Effector memory CD8-positive, alpha-beta T cell (primary cell): Measurements from ENCODE around the gene AGMO.

Experiments
- ATAC-seq: fragments of 150-1000 bp; cut with Tn5 transposase; replicated peaks from 2 replicates; pipeline ENCODE4 v1.10.0; 2021; ENCODE audit warnings: mild to moderate bottlenecking, moderate library complexity
- DNase-seq, 3 experiments: peaks; one replicate each; pipeline ENCODE4 v3.0.0; 2021
- H3K27ac Mint-ChIP-seq, 2 donors: one replicate each; pipeline ENCODE4 v1.8.0; 2022; ENCODE audit warnings: mild to moderate bottlenecking in 2 of 2, mixed read lengths in 2 of 2, moderate library complexity in 2 of 2
- H3K27me3 Mint-ChIP-seq, 2 donors: one replicate each; pipeline ENCODE4 v1.8.0; 2022; ENCODE audit warnings: mixed read lengths in 2 of 2
- H3K36me3 Mint-ChIP-seq: one replicate; pipeline ENCODE4 v1.8.0; 2022; ENCODE audit warnings: mild to moderate bottlenecking, moderate library complexity, mixed read lengths; ENCODE audit not compliant: insufficient read depth
- H3K4me1 Mint-ChIP-seq, 2 donors: one replicate each; pipeline ENCODE4 v1.8.0; 2022; ENCODE audit warnings: low read depth in 2 of 2, mixed read lengths in 2 of 2
- H3K4me3 Mint-ChIP-seq, 2 donors: one replicate each; pipeline ENCODE4 v1.8.0; 2022; ENCODE audit warnings: mild to moderate bottlenecking in 2 of 2, mixed read lengths in 2 of 2, moderate library complexity in 2 of 2
- H3K9me3 Mint-ChIP-seq, 2 donors: one replicate each; pipeline ENCODE4 v1.8.0; 2022; ENCODE audit warnings: mixed read lengths in 2 of 2

The AGMO gene

GRCh38 chr7:15485998-15486397 lies 75.8 kb downstream of the AGMO start:
- Mint-ChIP-seq H3K36me3 (no peaks in the 10 kb centered on the region), H3K27me3 (no peaks in the 10 kb centered on the region)

DNA sequence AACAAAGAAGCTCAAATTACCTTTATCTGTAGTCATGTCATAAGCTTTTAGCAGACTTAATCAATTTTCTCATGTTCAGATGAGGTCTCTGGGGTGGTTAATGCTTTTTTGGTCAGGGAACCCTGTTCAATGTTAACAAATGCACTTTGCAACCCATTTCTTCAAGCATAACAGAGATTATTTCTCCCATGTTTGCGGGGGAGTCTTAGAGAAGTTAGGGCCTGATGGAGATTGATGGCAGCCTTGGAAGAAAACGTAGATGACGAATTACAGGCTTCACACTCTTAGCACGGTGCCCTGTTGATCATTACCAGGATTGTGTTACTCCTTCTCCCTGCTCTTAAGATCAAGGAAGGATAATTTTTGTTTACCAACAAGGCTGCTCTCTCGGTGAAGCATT lies 76.4 kb downstream of the AGMO start:
- Mint-ChIP-seq H3K4me1 (no peaks in the 10 kb centered on the region), H3K27me3 (no peaks in the 10 kb centered on the region), H3K9me3 (peaks cover 0 to 6% of the 10 kb centered on the region in 2 donors), H3K27ac (no peak overlapping the region), H3K4me3 (no peak overlapping the region), H3K36me3 (no peaks in the 10 kb centered on the region)
- ATAC-seq (no peak), DNase-seq (no peak)

More at GRCh38 chr7:15485998-15486397, 75.8 kb downstream of the AGMO start:
- peaks cover 0 to 6% of the 10 kb centered on the region in 2 donors for H3K9me3 Mint-ChIP-seq
- no peaks in the 10 kb centered on the region for H3K4me1 Mint-ChIP-seq
- DNase-seq (no peak), ATAC-seq (no peak)
- H3K27ac Mint-ChIP-seq = no peak overlapping the region
- no peak overlapping the region for H3K4me3 Mint-ChIP-seq

DNA sequence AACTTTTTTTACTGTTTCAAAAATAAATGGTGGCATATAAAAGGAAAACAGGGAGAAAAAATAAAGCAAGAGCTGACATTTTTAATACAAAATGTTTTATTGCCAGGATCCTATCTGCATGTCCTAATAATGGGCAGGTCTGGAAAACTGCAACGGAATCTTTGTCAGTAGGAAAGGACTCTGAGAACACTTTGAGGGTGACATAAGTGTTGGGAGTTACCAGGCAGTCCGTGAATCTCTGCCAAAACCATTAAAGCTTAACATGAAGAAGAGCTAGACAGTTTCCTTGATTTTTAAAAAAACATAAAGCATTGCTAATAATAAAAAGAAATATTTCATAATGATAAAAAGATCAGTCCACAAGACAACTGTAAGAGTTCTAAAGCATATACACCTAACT lies 80.7 kb downstream of the AGMO start:
- no peak for DNase-seq
- H3K9me3 Mint-ChIP-seq = peaks cover 5 to 10% of the 10 kb centered on the region in 2 donors
- H3K36me3 Mint-ChIP-seq = no peaks in the 10 kb centered on the region
- no peak for ATAC-seq
- no peaks in the 10 kb centered on the region for H3K4me1 Mint-ChIP-seq
- H3K4me3 Mint-ChIP-seq = no peak overlapping the region
- no peaks in the 10 kb centered on the region for H3K27me3 Mint-ChIP-seq
- H3K27ac Mint-ChIP-seq = no peak overlapping the region

DNA sequence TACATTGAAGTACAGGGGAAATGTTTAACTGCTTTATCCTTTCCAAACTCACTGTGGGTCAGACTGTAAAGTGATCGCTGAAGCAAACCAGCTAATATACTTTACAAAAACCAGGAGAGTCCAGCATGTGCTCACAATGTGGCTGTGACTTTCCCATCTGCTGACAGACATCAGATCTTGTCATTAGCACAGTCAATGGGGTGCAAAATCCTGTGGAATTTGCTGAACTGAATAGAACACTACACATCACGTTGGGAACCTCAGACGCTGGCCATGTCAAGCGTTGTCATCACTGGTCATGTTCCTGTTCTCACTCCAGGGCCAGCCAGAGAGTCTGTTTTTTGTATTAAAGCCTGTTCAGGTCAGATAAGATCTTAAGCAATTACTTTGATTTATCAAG lies 83.4 kb downstream of the AGMO start:
- DNase-seq (no peak), ATAC-seq (no peak)
- Mint-ChIP-seq H3K27ac (no peak overlapping the region), H3K27me3 (no peaks in the 10 kb centered on the region), H3K4me1 (no peaks in the 10 kb centered on the region), H3K36me3 (no peaks in the 10 kb centered on the region), H3K9me3 (peaks cover 6 to 15% of the 10 kb centered on the region in 2 donors), H3K4me3 (no peak overlapping the region)

DNA sequence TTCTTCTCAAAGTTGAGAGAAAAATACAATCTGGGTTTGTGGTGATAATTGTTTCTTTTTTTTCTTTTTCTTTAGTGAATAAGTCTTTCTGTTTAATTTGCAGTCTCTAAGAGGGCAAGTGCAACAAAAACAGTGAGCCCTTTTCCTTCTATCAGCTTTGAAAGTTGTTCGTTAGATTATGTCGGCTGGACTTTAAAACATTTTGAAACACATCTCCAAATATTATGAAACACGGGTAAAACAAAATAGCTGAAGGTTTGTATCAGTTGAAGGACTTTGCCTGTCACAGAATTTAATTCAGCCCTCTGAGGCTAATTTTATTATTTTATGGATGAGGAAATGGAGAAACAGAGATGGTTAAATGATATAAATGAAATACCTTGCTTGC lies 85.3 kb downstream of the AGMO start:
- DNase-seq = no peak
- H3K4me3 Mint-ChIP-seq = no peak overlapping the region
- H3K9me3 Mint-ChIP-seq = peaks cover 7 to 18% of the 10 kb centered on the region in 2 donors
- ATAC-seq = no peak
- no peaks in the 10 kb centered on the region for H3K36me3 Mint-ChIP-seq
- H3K4me1 Mint-ChIP-seq = no peaks in the 10 kb centered on the region
- H3K27me3 Mint-ChIP-seq = no peaks in the 10 kb centered on the region
- no peak overlapping the region for H3K27ac Mint-ChIP-seq

GRCh38 chr7:15475808-15476530 lies 85.8 kb downstream of the AGMO start:
- Mint-ChIP-seq H3K4me1 (no peaks in the 10 kb centered on the region), H3K9me3 (peaks cover 7 to 18% of the 10 kb centered on the region in 2 donors), H3K27ac (no peak overlapping the region), H3K27me3 (no peaks in the 10 kb centered on the region), H3K4me3 (no peak overlapping the region), H3K36me3 (no peaks in the 10 kb centered on the region)
- DNase-seq (no peak), ATAC-seq (no peak)

DNA sequence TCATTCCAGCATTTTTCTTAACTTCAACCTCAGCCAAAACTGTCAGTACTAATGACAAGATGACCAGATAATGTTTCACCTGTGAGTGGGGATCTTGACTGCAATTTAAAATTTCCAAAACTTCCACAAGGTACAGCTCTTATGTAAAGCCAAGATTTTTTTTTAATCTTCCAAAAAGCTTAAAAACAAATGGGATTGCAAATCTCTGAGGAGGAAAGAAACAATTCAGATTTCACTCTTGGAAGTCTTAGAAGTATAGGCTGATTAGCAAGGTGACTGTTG lies 90.2 kb downstream of the AGMO start:
- H3K9me3 Mint-ChIP-seq = peaks cover 4 to 8% of the 10 kb centered on the region in 2 donors
- no peak for DNase-seq
- no peaks in the 10 kb centered on the region for H3K27me3 Mint-ChIP-seq
- no peak for ATAC-seq
- no peak overlapping the region for H3K4me3 Mint-ChIP-seq
- no peaks in the 10 kb centered on the region for H3K4me1 Mint-ChIP-seq
- no peaks in the 10 kb centered on the region for H3K36me3 Mint-ChIP-seq
- H3K27ac Mint-ChIP-seq = no peak overlapping the region

DNA sequence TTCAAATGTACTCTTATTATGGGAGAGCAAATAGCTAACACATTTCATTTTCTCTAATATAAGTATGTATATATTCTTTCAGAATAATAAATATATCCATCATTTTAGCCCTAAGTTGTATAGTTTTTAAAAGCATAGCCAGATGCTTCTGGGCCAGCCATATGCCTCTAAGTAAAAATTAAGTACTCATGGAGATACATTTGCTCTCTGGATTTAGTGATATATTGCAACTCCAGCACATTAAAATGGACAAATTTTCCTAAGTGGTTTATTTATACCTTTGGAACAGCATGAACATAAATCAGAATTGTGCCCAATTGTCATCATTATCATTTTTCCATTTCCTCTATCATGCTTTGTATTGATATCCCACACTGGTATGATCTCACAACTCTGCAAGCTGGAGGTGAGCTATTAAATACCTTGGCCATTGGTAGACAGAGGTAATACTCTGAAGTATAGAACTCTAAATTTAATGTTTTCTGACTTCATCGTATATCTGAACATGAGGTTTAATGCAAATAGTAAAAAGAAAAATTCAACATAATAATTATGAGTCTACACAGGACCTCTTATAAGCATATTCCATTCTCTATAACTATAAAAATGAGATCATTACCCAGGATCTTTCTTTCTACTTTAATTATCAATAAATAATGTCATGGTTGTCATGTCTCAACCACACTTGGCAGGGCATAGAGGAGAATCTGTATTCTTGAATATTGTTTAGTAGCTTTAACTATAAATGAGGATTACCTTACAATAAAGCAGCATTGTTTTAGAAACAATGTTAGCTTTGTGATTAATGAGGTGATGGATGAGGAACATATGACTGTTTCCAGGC lies 90.8 kb downstream of the AGMO start:
- no peak overlapping the region for H3K27ac Mint-ChIP-seq
- ATAC-seq = no peak
- DNase-seq = no peak
- no peaks in the 10 kb centered on the region for H3K36me3 Mint-ChIP-seq
- no peaks in the 10 kb centered on the region for H3K4me1 Mint-ChIP-seq
- no peaks in the 10 kb centered on the region for H3K27me3 Mint-ChIP-seq
- no peak overlapping the region for H3K4me3 Mint-ChIP-seq
- H3K9me3 Mint-ChIP-seq = peaks cover 4 to 8% of the 10 kb centered on the region in 2 donors

DNA sequence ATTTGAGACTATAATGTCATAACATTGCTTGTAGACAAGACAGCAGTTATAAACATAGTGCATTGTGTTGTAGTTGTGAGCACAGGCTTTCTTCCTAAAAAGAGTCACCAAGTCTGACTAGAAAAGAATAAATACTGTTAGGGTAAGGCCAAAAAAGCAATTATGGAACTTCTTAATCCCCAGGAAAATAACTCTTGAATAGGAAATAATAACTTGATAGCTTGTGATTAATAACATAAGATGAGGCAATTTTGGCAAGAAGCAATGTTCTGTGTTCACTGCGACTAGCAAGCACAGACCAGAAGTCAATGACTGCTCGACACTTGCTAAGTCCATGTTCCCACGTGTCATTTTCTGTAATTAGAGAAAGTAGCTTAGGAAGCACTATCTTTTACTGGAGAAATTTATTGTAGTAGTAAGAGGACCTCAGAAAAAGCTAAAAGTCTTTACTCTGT lies 97.1 kb downstream of the AGMO start:
- DNase-seq (no peak), ATAC-seq (no peak)
- H3K27ac Mint-ChIP-seq = no peak overlapping the region
- no peak overlapping the region for H3K4me3 Mint-ChIP-seq
- no peaks in the 10 kb centered on the region for H3K4me1 Mint-ChIP-seq
- H3K27me3 Mint-ChIP-seq = no peaks in the 10 kb centered on the region
- peaks cover 0 to 2% of the 10 kb centered on the region in 2 donors for H3K9me3 Mint-ChIP-seq
- H3K36me3 Mint-ChIP-seq = no peaks in the 10 kb centered on the region

DNA sequence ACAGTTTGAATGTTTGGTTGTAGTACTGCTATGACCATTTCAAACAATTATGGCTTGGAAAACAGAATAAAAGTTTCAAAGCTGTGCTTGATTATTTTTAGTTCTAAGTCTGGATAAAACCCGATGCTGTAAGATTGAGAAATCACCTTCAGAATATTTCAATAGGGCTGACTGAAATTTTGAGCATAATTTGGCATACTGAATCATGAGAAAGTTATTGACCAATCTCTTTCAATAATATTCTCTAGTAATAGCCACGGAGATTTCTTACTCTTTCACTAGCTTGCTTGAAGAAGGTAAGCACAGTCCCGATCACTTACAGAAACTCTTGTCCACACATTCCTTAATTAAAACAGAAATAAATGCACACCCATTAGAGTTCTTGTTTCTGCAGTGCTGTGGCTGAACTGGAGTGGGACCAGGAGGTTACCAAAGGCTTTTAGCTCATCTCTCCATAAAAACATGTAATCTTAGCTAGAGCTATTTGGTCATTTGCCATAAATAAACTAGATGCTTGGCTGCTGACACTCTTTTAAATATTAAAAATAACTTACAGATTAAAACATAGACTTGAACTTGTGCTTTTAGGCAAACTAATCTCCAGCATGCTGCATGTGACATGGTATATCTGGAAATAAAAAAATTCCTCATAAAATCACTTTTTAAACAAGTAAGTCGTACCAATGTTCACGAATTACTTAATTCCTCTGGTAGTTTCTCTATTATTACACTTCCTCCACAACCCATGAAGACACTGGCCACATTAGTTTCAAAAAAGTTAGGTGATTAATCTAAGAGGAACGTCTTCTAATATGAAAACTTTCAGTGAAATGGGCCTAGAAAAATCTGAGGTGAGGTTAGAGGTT lies 97.8 kb downstream of the AGMO start:
- no peak for ATAC-seq
- no peak overlapping the region for H3K4me3 Mint-ChIP-seq
- DNase-seq = no peak
- H3K9me3 Mint-ChIP-seq = peaks cover 0 to 2% of the 10 kb centered on the region in 2 donors
- no peaks in the 10 kb centered on the region for H3K4me1 Mint-ChIP-seq
- no peaks in the 10 kb centered on the region for H3K36me3 Mint-ChIP-seq
- no peak overlapping the region for H3K27ac Mint-ChIP-seq
- H3K27me3 Mint-ChIP-seq = no peaks in the 10 kb centered on the region

- DNase-seq = no peak
- H3K36me3 Mint-ChIP-seq = no peaks in the 10 kb centered on the region
Measured at GRCh38 chr7:15462721-15463389, 99.0 kb downstream of the AGMO start.

DNA sequence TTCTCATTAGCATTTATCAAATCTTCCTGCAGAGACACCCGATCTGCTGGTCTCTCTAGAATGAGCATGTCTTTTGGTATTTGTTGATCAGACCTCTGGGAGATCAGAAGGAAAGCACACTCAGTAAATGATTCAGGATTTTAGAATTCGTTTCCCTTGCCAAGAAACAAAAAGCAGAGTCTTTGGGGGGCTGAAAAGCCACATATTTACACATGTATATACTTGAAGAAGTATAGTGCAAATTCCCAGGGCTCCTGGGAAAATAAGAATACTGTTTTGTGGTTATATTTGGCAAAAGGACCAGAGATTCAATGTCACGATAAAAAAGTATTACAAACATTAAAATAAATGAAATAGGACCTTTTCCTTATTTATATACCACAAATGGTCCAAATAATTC lies 100.2 kb downstream of the AGMO start:
- no peaks in the 10 kb centered on the region for H3K4me1 Mint-ChIP-seq
- no peak for ATAC-seq

More at GRCh38 chr7:15462721-15463389, 99.0 kb downstream of the AGMO start:
- ATAC-seq = no peak
- H3K4me1 Mint-ChIP-seq = no peaks in the 10 kb centered on the region
- H3K27ac Mint-ChIP-seq = no peak overlapping the region
- H3K27me3 Mint-ChIP-seq = no peaks in the 10 kb centered on the region
- no peak overlapping the region for H3K4me3 Mint-ChIP-seq
- peaks cover 0 to 2% of the 10 kb centered on the region in 2 donors for H3K9me3 Mint-ChIP-seq

GRCh38 chr7:15459018-15459615 lies 102.7 kb downstream of the AGMO start:
- Mint-ChIP-seq H3K36me3 (no peaks in the 10 kb centered on the region), H3K4me1 (no peaks in the 10 kb centered on the region), H3K4me3 (no peak overlapping the region), H3K9me3 (no peaks in the 10 kb centered on the region), H3K27me3 (no peaks in the 10 kb centered on the region), H3K27ac (no peak overlapping the region)
- ATAC-seq (no peak), DNase-seq (no peak)

More for the DNA sequence above, 100.2 kb downstream of the AGMO start:
- Mint-ChIP-seq H3K36me3 (no peaks in the 10 kb centered on the region), H3K27me3 (no peaks in the 10 kb centered on the region), H3K9me3 (peaks cover 0 to 2% of the 10 kb centered on the region in 2 donors), H3K4me3 (no peak overlapping the region), H3K27ac (no peak overlapping the region)
- no peak for DNase-seq
